PC-3 (cell line): Measurements from ENCODE around the gene HSD17B4.

Experiments used
- EZH2 ChIP-seq: fragments of 300-600 bp; sonication (generic); IDR thresholded peaks from one replicate; pipeline ENCODE4 v1.6.1; 2017; ENCODE audit warnings: antibody characterized with exemption, mild to moderate bottlenecking, low read length; ENCODE audit not compliant: unreplicated experiment
- TF ChIP-seq, protein P1 (sequence below): fragments of 300-600 bp; sonication (generic); conservative IDR thresholded peaks from 2 replicates; pipeline ENCODE4 v1.5.1; 2017; ENCODE audit warnings: antibody characterized with exemption, low read depth, mild to moderate bottlenecking, low read length

DNA sequence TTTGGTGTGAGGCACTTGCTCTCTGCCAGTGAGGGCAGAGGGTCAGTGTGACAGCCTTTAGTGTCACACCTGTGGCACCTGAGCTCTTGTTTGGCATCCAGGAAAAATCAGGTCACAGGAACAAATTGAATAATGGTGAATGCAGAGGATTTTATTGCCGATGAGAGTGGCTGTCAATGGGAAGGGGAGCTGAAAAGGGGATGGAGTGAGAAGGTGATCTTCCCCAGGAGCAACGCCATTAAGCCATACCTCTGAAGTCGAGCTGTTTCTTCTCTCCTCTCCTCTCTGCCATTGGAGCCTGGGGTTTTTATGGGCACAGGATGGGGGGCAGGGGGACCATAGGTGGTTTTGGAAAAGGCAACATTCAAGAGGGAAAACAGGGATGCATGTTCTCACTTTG lies 2.4 kb upstream of the HSD17B4 start:
- TF ChIP-seq, protein P1, sequence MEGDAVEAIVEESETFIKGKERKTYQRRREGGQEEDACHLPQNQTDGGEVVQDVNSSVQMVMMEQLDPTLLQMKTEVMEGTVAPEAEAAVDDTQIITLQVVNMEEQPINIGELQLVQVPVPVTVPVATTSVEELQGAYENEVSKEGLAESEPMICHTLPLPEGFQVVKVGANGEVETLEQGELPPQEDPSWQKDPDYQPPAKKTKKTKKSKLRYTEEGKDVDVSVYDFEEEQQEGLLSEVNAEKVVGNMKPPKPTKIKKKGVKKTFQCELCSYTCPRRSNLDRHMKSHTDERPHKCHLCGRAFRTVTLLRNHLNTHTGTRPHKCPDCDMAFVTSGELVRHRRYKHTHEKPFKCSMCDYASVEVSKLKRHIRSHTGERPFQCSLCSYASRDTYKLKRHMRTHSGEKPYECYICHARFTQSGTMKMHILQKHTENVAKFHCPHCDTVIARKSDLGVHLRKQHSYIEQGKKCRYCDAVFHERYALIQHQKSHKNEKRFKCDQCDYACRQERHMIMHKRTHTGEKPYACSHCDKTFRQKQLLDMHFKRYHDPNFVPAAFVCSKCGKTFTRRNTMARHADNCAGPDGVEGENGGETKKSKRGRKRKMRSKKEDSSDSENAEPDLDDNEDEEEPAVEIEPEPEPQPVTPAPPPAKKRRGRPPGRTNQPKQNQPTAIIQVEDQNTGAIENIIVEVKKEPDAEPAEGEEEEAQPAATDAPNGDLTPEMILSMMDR = no peak
- TF ChIP-seq EZH2 = no peak
